MM.1S (cell line): ENCODE results near the gene ITGA8.

ENCODE experiments used
- DNase-seq: peaks from one replicate; pipeline ENCODE4 v3.0.0-alpha.2; 2015
- H2AFZ ChIP-seq: fragments of 300-600 bp; sonication (generic); 2 replicates; pipeline ENCODE4 v1.6.0; 2016; ENCODE audit warnings: antibody characterized with exemption, low read length
- H3F3A ChIP-seq: fragments of 300-600 bp; sonication (generic); 2 replicates; pipeline ENCODE4 v1.6.1; 2016; ENCODE audit warnings: mild to moderate bottlenecking, antibody characterized with exemption, low read length, moderate library complexity, mixed read lengths; ENCODE audit not compliant: insufficient read depth
- H3K27ac ChIP-seq: fragments of 300-600 bp; sonication (generic); 2 replicates; pipeline ENCODE4 v1.5.1; 2016; ENCODE audit warnings: mild to moderate bottlenecking, low read length
- H3K27me3 ChIP-seq: fragments of 300-600 bp; sonication (generic); replicated peaks from 2 replicates; pipeline ENCODE4 v1.6.0; 2016; ENCODE audit warnings: low read length; ENCODE audit not compliant: insufficient read depth
- H3K36me3 ChIP-seq: fragments of 300-600 bp; sonication (generic); replicated peaks from 2 replicates; pipeline ENCODE4 v1.6.1; 2016; ENCODE audit warnings: mild to moderate bottlenecking, low read length, mixed read lengths; ENCODE audit not compliant: insufficient read depth
- H3K4me1 ChIP-seq: fragments of 300-600 bp; sonication (generic); 2 replicates; pipeline ENCODE4 v1.6.1; 2016; ENCODE audit warnings: low read length, mixed read lengths
- H3K4me2 ChIP-seq: fragments of 300-600 bp; sonication (generic); 2 replicates; pipeline ENCODE4 v1.6.0; 2016; ENCODE audit warnings: low read depth, low read length
- H3K4me3 ChIP-seq: fragments of 300-600 bp; sonication (generic); 2 replicates; pipeline ENCODE4 v1.5.1; 2016; ENCODE audit warnings: low read length, mixed read lengths
- H3K79me2 ChIP-seq: fragments of 300-600 bp; sonication (generic); 2 replicates; pipeline ENCODE4 v1.6.1; 2016; ENCODE audit warnings: mixed run types, low read length, mixed read lengths
- H3K9ac ChIP-seq: fragments of 300-600 bp; sonication (generic); 2 replicates; pipeline ENCODE4 v1.6.1; 2016; ENCODE audit warnings: low read length, mixed read lengths
- H3K9me2 ChIP-seq: fragments of 300-600 bp; sonication (generic); replicated peaks from 2 replicates; pipeline ENCODE4 v1.6.1; 2016; ENCODE audit warnings: mild to moderate bottlenecking, low read length, mixed read lengths; ENCODE audit not compliant: insufficient read depth
- H3K9me3 ChIP-seq: fragments of 300-600 bp; sonication (generic); replicated peaks from 2 replicates; pipeline ENCODE4 v1.6.1; 2016; ENCODE audit warnings: mild to moderate bottlenecking, low read length, mixed read lengths; ENCODE audit not compliant: insufficient read depth
- H4K20me1 ChIP-seq: fragments of 300-600 bp; sonication (generic); 2 replicates; pipeline ENCODE4 v1.6.1; 2016; ENCODE audit warnings: mild to moderate bottlenecking, low read length, moderate library complexity, mixed read lengths; ENCODE audit not compliant: insufficient read depth
- CTCF ChIP-seq: fragments of 300-600 bp; sonication (generic); IDR thresholded peaks from 2 replicates; pipeline ENCODE4 v1.5.1; 2016; ENCODE audit warnings: antibody characterized with exemption, low read length, mixed read lengths
- EZH2 ChIP-seq: fragments of 300-600 bp; sonication (generic); optimal IDR thresholded peaks from 2 replicates; pipeline ENCODE3; 2017; ENCODE audit warnings: low read depth, mild to moderate bottlenecking, antibody characterized with exemption, low read length, mixed read lengths
- EZH2phosphoT487 ChIP-seq: fragments of 300-600 bp; sonication (generic); IDR thresholded peaks from 2 replicates; pipeline ENCODE4 v1.6.1; 2018; ENCODE audit warnings: antibody characterized with exemption, low read length

Gene ITGA8

GRCh38 chr10:15516256-15517085, 203.3 kb downstream of the ITGA8 start:
- no peaks in the 10 kb centered on the region for H3K27me3 ChIP-seq
- no peaks in the 10 kb centered on the region for H3K79me2 ChIP-seq
- H3K36me3 ChIP-seq: 0 out of 2 replicates have a peak, but pooled peaks cover 4% of the 10 kb centered on the region
- H3K4me3 ChIP-seq: no peak overlapping the region
- no peak overlapping the region for H2AFZ ChIP-seq
- no peaks in the 10 kb centered on the region for H4K20me1 ChIP-seq
- H3K4me1 ChIP-seq: no peaks in the 10 kb centered on the region
- H3K9me3 ChIP-seq: no peaks in the 10 kb centered on the region
- no peak overlapping the region for H3K9ac ChIP-seq
- H3K27ac ChIP-seq: no peak overlapping the region
- TF ChIP-seq CTCF: no peak
- no peak for TF ChIP-seq EZH2phosphoT487
- no peak for TF ChIP-seq EZH2
- no peaks in the 10 kb centered on the region for H3K9me2 ChIP-seq
- H3K4me2 ChIP-seq: no peak overlapping the region
- H3F3A ChIP-seq: 0 out of 2 replicates have a peak, but pooled peaks cover 4% of the 10 kb centered on the region
- DNase-seq: no peak

DNA sequence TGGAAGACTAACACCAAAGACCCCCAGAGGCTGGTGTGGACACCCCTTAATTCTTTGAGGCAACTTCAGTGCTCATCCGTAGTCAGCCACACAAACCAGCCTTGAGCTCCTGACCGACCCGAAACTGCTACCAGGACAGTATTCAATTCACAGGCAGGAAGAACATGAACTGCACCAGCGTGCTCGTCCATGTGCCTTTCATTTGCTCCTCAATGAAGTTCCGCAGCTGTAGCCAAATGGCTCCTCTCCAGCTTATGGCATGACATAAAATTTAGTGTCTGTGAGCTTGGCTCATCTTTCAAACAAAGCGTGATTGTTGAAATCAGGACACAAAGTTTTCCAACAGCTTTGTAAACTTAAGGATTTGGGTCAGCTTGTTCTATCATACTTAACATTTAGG, 204.5 kb downstream of the ITGA8 start:
- DNase-seq: no peak
- H3K27me3 ChIP-seq: no peaks in the 10 kb centered on the region
- H3F3A ChIP-seq: 0 out of 2 replicates have a peak, but pooled peaks cover 4% of the 10 kb centered on the region
- no peak overlapping the region for H3K9ac ChIP-seq
- no peak overlapping the region for H3K4me2 ChIP-seq
- no peaks in the 10 kb centered on the region for H3K9me2 ChIP-seq
- TF ChIP-seq EZH2phosphoT487 (no peak), EZH2 (no peak), CTCF (no peak)
- H3K79me2 ChIP-seq: no peaks in the 10 kb centered on the region
- no peak overlapping the region for H3K4me3 ChIP-seq
- H3K4me1 ChIP-seq: no peaks in the 10 kb centered on the region
- H3K27ac ChIP-seq: no peak overlapping the region
- H3K36me3 ChIP-seq: 0 out of 2 replicates have a peak, but pooled peaks cover 4% of the 10 kb centered on the region
- H4K20me1 ChIP-seq: no peaks in the 10 kb centered on the region
- no peaks in the 10 kb centered on the region for H3K9me3 ChIP-seq
- H2AFZ ChIP-seq: no peak overlapping the region

- DNase-seq: no peak
- no peaks in the 10 kb centered on the region for H3K4me1 ChIP-seq
- no peaks in the 10 kb centered on the region for H3K9me3 ChIP-seq
- no peak overlapping the region for H3K9ac ChIP-seq
- no peak overlapping the region for H3K27ac ChIP-seq
- no peaks in the 10 kb centered on the region for H4K20me1 ChIP-seq
- H3K4me3 ChIP-seq: no peak overlapping the region
- no peaks in the 10 kb centered on the region for H3K27me3 ChIP-seq
- H3K9me2 ChIP-seq: no peaks in the 10 kb centered on the region
- 0 out of 2 replicates have a peak, but pooled peaks cover 4% of the 10 kb centered on the region for H3F3A ChIP-seq
- H3K36me3 ChIP-seq: no peaks in the 10 kb centered on the region
- H3K4me2 ChIP-seq: no peak overlapping the region
- no peak overlapping the region for H2AFZ ChIP-seq
- TF ChIP-seq EZH2phosphoT487 (no peak), EZH2 (no peak), CTCF (no peak)
- no peaks in the 10 kb centered on the region for H3K79me2 ChIP-seq
Observed at GRCh38 chr10:15510963-15511362, 208.8 kb downstream of the ITGA8 start.
